ENCODE data around the gene FAM50B.

The FAM50B gene

DNA sequence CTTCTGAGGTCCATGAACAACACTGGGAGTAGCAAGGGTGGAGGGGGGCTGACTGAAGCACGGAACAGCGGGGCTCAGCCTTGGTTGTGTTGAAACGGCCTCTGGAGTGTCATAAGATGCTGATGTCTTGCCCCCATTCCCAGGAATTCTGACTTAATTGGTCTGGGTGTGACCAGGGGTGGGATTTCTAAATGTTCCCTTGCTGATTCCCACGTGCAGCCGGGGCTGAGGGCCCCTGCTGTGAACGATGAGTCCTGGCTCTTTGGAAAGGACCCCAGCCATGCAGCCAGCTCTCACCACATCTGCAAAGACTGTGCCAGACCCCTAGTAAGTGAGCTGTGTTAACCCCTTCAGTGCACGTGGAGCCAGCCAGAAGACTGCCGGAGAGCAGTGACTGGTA is 28.6 kb upstream of the FAM50B start:
- DNase-seq = no peak

DNA sequence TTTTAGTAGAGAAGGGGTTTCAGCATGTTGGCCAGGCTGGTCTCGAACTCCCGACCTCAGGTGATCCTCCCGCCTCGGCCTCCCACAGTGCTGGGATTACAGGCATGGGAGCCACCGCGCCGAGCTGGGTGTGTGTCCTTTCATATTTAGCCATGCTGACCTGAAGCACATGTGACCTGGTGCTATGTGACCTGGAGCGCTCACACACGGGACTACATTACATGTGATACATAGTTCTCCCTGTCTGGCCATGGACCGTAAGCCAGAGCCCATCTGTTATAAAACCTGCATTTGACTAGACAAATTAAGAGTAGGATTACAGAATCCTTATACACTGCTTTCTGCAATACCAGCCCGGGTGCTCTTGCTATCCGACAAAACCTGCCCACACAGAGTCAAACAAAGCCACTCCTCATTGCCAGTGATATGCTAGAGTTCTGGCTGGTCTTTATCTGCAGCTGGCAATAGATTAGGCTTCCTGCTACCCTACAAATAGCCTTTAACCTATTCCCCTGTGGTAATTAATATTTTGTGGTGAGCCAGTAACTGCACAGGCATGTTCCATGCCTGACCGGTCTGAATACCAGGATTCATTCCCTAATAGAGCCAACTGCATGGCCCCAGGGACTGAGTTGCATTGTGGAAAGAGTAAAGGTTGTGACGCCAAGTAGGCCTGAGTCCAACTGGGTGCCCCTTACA is 26.3 kb upstream of the FAM50B start:
- peak; percentile 51 for DNase-seq

GRCh38 chr6:3823671-3824070 is 25.5 kb upstream of the FAM50B start:
- DNase-seq = no peak

DNA sequence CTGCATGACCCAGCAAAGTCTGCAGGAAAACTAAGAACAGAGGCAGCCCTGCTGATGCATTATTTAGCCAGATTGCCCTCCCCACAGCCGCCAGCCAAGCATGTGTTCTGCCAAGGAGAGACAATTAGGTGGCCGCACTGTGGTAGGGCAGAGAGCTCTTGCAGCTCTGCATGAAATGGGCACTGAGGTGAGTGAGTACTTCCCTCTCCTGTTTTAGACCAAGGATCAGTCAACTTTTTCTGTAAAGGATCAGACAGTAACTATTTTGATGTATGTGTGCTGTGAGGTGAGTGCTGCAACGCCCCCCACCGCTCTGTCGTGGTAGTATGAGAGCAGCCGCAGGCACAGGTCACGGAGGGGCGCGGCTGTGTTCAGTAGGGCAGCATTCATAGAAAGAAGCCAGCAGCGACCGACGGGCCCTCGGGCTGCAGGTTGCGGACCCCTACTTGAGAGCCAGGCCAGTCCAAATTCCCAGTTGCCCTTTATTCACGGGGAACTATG is 23.8 kb upstream of the FAM50B start:
- DNase-seq = peak; percentile 53

- peak; percentile 99 for DNase-seq
Observed at GRCh38 chr6:3825851-3826581, 23.2 kb upstream of the FAM50B start.

DNA sequence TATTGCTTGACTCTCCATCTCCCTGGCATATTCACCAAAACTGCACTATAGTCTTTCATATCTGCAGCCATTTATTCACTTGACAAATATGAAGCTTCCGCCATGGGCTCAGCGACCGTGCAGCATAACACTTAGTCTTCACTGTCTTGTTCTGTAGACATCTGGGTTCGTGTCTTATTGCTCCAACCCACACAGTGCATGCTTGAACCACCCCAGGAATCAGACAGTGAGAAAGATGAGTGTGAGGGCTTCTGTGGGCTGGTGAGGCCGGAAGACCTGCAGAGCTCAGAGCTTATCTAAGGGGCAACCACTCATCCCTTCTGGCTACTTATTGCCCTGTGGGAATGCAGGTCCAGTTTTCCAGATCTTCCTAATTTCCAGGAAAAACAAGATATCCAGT is 19.9 kb upstream of the FAM50B start:
- no peak for DNase-seq

DNA sequence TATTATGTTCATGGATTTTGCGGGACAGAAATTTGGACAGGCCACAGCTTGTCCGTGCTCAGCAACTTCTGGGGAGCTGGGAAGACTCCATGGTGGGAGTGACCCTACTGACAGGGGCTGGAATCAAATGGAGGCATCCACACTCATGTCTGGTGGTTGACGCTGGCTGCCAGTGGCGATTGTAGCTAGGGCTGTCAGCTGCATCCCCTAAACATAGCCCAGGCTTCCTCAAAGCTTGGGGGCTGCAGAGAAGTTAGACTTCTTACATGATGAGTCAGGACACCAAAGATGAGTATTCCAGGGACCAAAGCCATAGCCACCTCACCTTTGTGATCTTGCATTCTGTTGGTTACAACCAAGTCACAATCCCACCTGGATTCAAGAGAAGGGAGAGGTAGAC is 18.4 kb upstream of the FAM50B start:
- no peak for DNase-seq

- peak; percentile 43 for DNase-seq
Observed at GRCh38 chr6:3831761-3832530, 17.2 kb upstream of the FAM50B start.

GRCh38 chr6:3835055-3835731 is 14.0 kb upstream of the FAM50B start:
- DNase-seq = no peak

DNA sequence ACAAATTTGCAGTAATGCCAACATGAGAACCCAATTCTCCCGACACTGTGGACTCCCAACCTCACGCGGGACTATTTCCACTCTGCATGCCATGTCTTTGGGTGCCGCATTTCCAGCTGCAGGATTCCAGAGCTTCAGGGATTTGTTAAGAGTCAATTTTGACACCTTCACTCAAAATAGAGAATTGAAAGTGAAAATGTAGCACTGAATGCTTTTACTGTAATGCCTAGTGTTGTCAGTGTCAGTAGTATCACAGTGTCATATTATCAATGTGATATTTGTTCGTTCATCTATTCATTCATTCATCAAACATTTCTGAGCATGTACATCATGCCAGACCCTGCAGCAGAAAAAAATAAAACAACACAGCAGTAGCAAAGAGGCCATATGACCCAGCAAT is 13.4 kb upstream of the FAM50B start:
- DNase-seq = no peak

DNA sequence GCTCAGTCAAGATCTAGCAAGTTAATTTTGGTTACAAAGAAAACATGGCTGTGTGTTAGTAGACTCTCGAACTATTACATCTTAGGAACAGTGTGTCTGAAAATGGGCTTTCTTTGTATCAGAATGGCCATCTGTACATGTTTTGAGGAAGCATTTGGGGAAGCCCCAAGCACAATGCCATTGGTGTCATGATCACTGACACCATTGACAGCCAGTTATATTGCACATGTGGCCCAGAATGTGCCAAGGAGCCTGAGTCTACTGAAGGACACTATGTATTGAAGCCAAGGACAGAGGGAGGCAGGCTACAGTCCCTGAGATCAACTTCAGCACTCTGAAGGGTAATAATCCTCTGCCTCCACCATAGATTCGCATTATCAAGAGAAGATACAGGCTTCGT is 12.6 kb upstream of the FAM50B start:
- no peak for DNase-seq

- DNase-seq = no peak
Observed at GRCh38 chr6:3837781-3838180, 11.4 kb upstream of the FAM50B start.

DNA sequence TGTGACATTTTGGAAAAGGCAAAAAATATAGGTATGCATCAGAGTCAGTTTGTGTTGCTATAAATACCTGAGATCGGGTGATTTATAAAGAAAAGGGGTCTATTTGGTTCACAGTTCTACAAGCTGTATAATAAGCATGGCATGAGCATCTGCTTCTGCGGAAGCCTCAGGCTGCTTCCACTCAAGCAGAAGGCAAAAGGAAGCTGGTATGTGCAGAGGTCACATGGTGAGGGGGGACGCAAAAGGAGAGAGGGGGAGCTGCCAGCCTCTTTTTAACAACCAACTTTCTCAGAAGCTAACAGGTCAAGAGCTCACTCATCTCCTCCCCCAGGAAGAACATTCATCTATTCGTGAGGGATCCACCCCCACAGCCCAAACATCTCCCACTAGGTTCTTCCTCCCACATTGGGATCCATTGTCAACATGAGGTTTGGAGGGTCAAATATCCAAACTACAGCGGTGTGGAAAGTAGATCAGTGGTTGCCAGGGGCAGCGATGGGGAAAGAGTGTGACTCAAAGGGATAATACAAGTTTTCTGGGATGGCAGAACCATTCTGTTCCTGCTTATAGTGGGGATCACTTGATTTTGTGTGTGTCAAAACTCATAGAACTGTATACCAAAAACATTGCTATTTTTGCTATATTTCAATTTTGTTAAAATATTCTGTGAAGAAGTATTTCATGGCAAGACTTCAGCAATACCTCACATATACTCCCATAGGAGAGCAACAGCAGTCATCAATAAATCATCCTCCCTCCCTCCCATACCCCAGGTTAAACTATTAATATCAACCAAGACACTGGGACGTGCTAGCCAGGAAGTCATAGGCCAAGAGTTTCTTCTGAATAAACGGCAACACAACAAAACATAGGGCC is 9.9 kb upstream of the FAM50B start:
- DNase-seq = peak; percentile 79

GRCh38 chr6:3841066-3841454 is 8.1 kb upstream of the FAM50B start:
- peak; percentile 85 for DNase-seq

DNA sequence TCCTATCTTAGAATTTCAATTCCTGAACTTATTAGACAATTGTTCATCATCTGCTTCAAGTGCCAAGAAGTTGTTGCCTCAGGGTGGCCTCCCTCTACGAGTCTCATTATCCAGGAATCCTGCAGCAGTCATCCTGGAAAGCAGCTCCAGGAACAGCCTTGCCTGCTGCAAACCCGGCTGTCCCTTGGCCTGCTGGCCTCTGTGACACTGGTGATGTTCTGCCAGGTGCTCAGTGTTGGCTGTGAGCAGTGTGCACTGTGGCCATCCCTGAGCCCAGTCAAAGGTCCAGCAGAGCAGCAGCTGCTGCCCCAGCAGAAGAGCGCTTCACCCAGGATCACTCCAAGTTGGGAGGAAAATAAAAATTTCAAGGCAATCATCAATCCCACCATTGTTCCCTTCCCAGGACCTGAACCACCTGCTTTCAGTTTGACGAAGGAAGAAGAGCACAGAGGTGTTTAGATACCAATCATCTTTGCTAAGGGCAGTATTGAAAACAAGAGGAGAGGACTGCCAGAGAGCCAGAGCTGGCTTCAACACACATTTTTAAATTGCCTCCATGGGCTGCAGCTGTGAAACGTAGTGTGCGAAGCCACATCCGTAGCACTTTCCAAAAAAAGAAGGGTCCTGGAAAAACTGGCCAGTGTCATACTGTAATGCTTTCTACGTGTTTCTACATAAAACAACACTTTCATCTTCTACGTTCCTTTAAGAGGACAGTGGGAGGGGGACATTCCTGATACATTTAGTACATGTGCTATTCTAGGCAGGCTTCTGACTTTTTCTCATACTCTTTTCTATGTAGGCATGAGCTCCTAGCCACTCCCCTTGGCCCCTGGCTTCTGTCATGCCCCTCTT is 7.2 kb upstream of the FAM50B start:
- DNase-seq = peak; percentile 97

- DNase-seq = peak; percentile 62
Observed at GRCh38 chr6:3843379-3844096, 5.6 kb upstream of the FAM50B start.

DNA sequence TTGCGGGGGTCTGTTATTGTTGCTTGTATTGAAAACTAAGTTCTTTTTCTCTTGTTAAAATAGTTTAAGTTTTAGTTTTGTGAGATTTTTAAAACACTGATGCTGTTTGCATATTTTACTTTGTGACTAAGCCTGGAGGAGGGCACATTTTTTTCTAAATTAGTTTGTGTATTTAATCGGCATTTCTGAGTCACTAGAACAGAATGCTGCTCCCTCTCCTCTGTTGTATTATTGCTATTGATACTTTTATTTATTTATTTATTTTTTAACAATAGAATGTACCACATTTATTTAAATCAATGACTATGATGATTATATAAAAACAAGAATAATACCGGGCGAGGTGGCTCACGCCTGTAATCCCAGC is 5.1 kb upstream of the FAM50B start:
- peak; percentile 89 for DNase-seq

DNA sequence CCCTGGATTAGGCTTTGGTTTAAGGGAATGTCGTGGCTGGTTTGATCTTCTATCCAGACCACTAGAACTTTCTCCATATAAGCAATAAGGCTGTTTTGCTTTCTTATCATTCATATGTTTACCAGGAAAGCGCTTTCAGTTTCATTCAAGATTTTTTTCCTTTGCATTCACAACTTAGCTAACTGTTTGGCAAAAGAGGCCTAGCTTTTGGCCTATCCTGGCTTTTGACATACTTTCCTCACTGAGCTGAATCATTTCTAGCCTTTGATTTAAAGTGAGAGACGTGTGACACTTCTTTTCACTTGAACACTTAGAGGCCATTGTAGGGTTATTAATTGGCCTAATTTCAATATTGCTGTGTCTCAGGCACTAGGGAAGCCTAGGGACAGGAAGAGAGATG is 1.7 kb upstream of the FAM50B start:
- no peak for DNase-seq

GRCh38 chr6:3848380-3848779 is 793 bp upstream of the FAM50B start:
- peak; percentile 48 for DNase-seq
